Prostate gland (tissue), 2 donors: Measurements from ENCODE around the gene NR2C1.

Experiments
- CTCF ChIP-seq, 4 experiments: fragments of 200-600 bp in 2 of 4; fragments of 450-650 bp in 2 of 4; sonication (generic) in 2 of 4; IDR thresholded peaks; 1 replicate in 3 of 4; 2 replicates in 1 of 4; pipeline ENCODE4 v1.5.1; 2016 to 2019; ENCODE audit warnings: antibody characterized with exemption in 4 of 4, mild to moderate bottlenecking in 2 of 4, moderate library complexity in 2 of 4
- POLR2A ChIP-seq: fragments of 450-650 bp; IDR thresholded peaks from one replicate; pipeline ENCODE4 v1.6.1; 2016; ENCODE audit warnings: antibody characterized with exemption, mild to moderate bottlenecking

GRCh38 chr12:94971923-94972322 lies 101.5 kb downstream of the NR2C1 start:
- TF ChIP-seq CTCF (IDR thresholded peaks at IDR 0.05) = no peak
- no peak for TF ChIP-seq POLR2A
